ENCODE data around the gene UBE2S. TPM values are rescaled to one million over a fixed set of nuclear protein-coding genes. Genes with fewer than 3 reads are reported as not detected.

Gene UBE2S
- total and polyA plus RNA-seq, 10 of the 15 experiments (the other 5 are each of a cell fraction or from before 2014, with no cell fraction given): 2.3 to 640 (median 127) TPM

DNA sequence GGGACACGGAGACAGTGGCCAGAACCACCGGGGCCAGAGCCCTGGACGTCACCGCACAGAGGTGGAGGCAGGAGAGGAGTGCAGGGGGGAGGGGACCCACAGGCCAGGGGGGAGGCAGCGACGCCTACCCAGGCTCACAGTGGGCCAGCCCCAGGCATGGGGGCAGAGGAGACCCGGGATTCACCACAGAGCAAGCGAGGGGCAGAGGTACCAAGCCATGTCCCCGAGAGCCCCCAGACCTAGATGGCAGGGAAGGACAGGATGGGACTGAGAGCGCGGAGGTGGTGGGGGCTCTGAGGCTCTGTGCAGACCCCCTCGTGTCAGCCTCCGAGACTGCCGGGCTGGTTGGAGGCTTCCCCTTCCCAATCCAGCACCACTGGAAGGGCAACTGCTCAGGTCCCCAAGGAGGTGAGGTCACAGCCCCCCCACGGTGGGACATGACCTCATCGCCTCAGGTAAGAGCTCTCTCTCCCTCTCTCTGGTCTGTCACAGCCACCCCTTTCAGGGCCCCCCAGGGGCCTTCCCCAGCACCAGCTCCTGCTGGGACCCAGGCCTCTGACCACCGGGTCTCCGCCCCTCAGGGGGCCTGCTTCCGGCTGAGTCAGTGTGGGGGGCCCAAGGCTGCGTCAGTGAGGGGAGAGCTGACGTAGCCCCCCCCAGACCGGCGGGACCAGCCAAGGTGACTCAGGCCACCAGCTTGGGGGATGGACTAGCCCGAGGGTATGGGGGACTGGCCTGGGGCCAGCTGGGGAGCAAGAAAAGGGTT, 35.1 kb downstream of the UBE2S start:
- intact Hi-C loops (cut with micrococcal nuclease; ENCODE audit: unreplicated experiment): no loop called here
- no peak overlapping the region for H3K27ac ChIP-seq (ENCODE audit: control insufficient read depth, insufficient read depth)
- H3K4me1 ChIP-seq (ENCODE audit: control insufficient read depth, insufficient read depth, low read length): no peaks in the 10 kb centered on the region
- DNase-seq (ENCODE audit: low read depth, low spot score): no peak
- H3K9me3 ChIP-seq (replicated peaks; ENCODE audit: control insufficient read depth, insufficient read depth, low read length): no peaks in the 10 kb centered on the region
- BruUV-seq (replicated peaks): no TSS peak
- no peak overlapping the region for H2AFZ ChIP-seq (ENCODE audit: control insufficient read depth, low read depth, low read length)
- WGBS (ENCODE audit: insufficient coverage, insufficient replicate concordance, low lambda C conversion rate, missing lambda C conversion rate): 22% methylated on average over 24 of the region's 24 CpGs
- SMC1A ChIA-PET (ENCODE audit: uncharacterized antibody, unreplicated experiment): no interaction called here
- no peaks in the 10 kb centered on the region for H3K79me2 ChIP-seq (ENCODE audit: control insufficient read depth, insufficient read depth, low read length)
- H3K9ac ChIP-seq (ENCODE audit: control insufficient read depth, insufficient read depth, low read length): no peak overlapping the region
- H3K4me3 ChIP-seq: no peak overlapping the region
- H3K36me3 ChIP-seq (ENCODE audit: control insufficient read depth in 2 of 2, insufficient read depth in 2 of 2, low read length in 1 of 2): no peaks in the 10 kb centered on the region
- in situ Hi-C loops (cut with MboI): no loop called here
- H3K27me3 ChIP-seq (replicated peaks in 1 of 2; ENCODE audit: control insufficient read depth in 2 of 2, insufficient read depth in 2 of 2, low read length in 1 of 2): peaks cover 3 to 10% of the 10 kb centered on the region in 2 experiments
- ATAC-seq: peak; percentile 18; the same call in 2 of the 3 replicates
- RAD21 ChIA-PET (ENCODE audit: unreplicated experiment): no interaction called here
- CTCF ChIA-PET: no interaction called here
- H3K4me2 ChIP-seq (ENCODE audit: control insufficient read depth, insufficient read depth): no peak overlapping the region
- no peaks in the 10 kb centered on the region for H4K20me1 ChIP-seq (ENCODE audit: control insufficient read depth, insufficient read depth)
- FAIRE-seq: no peak
- POLR2A ChIA-PET: no interaction called here
- no peak for TF ChIP-seq MTA3 (IDR thresholded peaks at IDR 0.05; ENCODE audit: borderline replicate concordance, low read length)
- no peak for TF ChIP-seq PAX8 (IDR thresholded peaks at IDR 0.05)
- TF ChIP-seq, protein P1, sequence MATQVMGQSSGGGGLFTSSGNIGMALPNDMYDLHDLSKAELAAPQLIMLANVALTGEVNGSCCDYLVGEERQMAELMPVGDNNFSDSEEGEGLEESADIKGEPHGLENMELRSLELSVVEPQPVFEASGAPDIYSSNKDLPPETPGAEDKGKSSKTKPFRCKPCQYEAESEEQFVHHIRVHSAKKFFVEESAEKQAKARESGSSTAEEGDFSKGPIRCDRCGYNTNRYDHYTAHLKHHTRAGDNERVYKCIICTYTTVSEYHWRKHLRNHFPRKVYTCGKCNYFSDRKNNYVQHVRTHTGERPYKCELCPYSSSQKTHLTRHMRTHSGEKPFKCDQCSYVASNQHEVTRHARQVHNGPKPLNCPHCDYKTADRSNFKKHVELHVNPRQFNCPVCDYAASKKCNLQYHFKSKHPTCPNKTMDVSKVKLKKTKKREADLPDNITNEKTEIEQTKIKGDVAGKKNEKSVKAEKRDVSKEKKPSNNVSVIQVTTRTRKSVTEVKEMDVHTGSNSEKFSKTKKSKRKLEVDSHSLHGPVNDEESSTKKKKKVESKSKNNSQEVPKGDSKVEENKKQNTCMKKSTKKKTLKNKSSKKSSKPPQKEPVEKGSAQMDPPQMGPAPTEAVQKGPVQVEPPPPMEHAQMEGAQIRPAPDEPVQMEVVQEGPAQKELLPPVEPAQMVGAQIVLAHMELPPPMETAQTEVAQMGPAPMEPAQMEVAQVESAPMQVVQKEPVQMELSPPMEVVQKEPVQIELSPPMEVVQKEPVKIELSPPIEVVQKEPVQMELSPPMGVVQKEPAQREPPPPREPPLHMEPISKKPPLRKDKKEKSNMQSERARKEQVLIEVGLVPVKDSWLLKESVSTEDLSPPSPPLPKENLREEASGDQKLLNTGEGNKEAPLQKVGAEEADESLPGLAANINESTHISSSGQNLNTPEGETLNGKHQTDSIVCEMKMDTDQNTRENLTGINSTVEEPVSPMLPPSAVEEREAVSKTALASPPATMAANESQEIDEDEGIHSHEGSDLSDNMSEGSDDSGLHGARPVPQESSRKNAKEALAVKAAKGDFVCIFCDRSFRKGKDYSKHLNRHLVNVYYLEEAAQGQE (IDR thresholded peaks at IDR 0.05; ENCODE audit: low read depth, low read length): no peak
- no peak for TF ChIP-seq KAT2A (conservative IDR thresholded peaks at IDR 0.05; ENCODE audit: control insufficient read depth, low read depth, low read length)
- TF ChIP-seq, protein P2, sequence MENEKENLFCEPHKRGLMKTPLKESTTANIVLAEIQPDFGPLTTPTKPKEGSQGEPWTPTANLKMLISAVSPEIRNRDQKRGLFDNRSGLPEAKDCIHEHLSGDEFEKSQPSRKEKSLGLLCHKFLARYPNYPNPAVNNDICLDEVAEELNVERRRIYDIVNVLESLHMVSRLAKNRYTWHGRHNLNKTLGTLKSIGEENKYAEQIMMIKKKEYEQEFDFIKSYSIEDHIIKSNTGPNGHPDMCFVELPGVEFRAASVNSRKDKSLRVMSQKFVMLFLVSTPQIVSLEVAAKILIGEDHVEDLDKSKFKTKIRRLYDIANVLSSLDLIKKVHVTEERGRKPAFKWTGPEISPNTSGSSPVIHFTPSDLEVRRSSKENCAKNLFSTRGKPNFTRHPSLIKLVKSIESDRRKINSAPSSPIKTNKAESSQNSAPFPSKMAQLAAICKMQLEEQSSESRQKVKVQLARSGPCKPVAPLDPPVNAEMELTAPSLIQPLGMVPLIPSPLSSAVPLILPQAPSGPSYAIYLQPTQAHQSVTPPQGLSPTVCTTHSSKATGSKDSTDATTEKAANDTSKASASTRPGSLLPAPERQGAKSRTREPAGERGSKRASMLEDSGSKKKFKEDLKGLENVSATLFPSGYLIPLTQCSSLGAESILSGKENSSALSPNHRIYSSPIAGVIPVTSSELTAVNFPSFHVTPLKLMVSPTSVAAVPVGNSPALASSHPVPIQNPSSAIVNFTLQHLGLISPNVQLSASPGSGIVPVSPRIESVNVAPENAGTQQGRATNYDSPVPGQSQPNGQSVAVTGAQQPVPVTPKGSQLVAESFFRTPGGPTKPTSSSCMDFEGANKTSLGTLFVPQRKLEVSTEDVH (IDR thresholded peaks at IDR 0.05; ENCODE audit: low read depth, partially characterized antibody): no peak
- TF ChIP-seq, protein P3, sequence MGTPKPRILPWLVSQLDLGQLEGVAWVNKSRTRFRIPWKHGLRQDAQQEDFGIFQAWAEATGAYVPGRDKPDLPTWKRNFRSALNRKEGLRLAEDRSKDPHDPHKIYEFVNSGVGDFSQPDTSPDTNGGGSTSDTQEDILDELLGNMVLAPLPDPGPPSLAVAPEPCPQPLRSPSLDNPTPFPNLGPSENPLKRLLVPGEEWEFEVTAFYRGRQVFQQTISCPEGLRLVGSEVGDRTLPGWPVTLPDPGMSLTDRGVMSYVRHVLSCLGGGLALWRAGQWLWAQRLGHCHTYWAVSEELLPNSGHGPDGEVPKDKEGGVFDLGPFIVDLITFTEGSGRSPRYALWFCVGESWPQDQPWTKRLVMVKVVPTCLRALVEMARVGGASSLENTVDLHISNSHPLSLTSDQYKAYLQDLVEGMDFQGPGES (IDR thresholded peaks at IDR 0.05): no peak
- TF ChIP-seq, protein P4, sequence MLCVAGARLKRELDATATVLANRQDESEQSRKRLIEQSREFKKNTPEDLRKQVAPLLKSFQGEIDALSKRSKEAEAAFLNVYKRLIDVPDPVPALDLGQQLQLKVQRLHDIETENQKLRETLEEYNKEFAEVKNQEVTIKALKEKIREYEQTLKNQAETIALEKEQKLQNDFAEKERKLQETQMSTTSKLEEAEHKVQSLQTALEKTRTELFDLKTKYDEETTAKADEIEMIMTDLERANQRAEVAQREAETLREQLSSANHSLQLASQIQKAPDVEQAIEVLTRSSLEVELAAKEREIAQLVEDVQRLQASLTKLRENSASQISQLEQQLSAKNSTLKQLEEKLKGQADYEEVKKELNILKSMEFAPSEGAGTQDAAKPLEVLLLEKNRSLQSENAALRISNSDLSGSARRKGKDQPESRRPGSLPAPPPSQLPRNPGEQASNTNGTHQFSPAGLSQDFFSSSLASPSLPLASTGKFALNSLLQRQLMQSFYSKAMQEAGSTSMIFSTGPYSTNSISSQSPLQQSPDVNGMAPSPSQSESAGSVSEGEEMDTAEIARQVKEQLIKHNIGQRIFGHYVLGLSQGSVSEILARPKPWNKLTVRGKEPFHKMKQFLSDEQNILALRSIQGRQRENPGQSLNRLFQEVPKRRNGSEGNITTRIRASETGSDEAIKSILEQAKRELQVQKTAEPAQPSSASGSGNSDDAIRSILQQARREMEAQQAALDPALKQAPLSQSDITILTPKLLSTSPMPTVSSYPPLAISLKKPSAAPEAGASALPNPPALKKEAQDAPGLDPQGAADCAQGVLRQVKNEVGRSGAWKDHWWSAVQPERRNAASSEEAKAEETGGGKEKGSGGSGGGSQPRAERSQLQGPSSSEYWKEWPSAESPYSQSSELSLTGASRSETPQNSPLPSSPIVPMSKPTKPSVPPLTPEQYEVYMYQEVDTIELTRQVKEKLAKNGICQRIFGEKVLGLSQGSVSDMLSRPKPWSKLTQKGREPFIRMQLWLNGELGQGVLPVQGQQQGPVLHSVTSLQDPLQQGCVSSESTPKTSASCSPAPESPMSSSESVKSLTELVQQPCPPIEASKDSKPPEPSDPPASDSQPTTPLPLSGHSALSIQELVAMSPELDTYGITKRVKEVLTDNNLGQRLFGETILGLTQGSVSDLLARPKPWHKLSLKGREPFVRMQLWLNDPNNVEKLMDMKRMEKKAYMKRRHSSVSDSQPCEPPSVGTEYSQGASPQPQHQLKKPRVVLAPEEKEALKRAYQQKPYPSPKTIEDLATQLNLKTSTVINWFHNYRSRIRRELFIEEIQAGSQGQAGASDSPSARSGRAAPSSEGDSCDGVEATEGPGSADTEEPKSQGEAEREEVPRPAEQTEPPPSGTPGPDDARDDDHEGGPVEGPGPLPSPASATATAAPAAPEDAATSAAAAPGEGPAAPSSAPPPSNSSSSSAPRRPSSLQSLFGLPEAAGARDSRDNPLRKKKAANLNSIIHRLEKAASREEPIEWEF (IDR thresholded peaks at IDR 0.05; ENCODE audit: insufficient replicate concordance, low read depth, low read length): no peak
- TF ChIP-seq POLR2A (IDR thresholded peaks at IDR 0.05; ENCODE audit: low read depth, low read length): no peak
- no peak for TF ChIP-seq GABPA (IDR thresholded peaks at IDR 0.05; ENCODE audit: low read depth)
- TF ChIP-seq JUND (IDR thresholded peaks at IDR 0.05; ENCODE audit: low read depth, low read length): no peak
- TF ChIP-seq STAT1 (conservative IDR thresholded peaks at IDR 0.05): no peak
